Stimulated activated CD8-positive, alpha-beta memory T cell treated with anti-CD3 and anti-CD28 coated beads, Interleukin-2, amount 100 ng/mL, for 1 hour (primary cell): Measurements from ENCODE around the gene P4HA1.

ENCODE experiments used
- DNase-seq, 2 donors: peaks; one replicate each; pipeline ENCODE4 v3.0.0-alpha.2; 2020; ENCODE audit warnings: low read depth in 2 of 2

P4HA1 gene

DNA sequence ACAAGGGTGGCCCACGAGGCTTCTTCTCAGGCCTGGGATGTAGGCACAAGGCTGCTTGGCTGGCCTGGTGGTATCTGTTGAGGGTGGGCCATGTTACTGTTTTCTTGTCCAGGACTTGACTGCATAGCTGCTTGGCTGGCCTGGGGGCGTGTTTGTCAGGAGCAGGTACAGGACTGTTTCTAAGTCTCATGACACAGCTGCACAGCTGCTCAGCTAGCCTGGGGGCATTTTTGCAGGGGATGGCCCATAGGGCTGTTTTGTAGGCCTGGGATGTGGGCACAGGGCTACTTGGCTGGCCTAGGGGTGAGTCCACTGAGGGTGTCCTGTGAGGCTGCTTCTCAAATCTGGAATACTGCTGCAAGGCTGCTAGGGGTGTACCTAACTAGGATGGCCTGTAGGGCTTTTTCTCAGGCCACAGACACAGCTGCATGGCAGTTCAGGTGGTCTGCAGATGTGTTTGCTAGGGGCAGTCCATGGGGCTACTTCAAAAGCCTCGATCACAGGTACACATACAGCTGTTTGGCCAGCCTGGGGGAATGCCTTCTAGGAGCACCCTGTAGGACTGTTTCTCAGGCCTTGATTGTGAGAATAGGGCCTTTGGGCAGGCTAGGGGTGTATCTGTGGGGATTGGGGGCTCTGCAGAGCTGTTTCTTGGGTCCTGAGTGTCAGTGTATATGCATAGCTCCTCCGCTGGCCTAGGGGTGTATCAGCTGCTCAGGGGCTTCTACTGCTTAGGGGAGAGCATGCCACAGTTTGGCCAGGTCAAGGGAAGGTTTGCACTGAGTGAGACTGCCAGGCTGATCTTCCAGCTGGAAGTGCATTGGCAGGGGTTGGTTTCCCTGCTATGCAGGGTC is 115.4 kb downstream of the P4HA1 start:
- no peak for DNase-seq

DNA sequence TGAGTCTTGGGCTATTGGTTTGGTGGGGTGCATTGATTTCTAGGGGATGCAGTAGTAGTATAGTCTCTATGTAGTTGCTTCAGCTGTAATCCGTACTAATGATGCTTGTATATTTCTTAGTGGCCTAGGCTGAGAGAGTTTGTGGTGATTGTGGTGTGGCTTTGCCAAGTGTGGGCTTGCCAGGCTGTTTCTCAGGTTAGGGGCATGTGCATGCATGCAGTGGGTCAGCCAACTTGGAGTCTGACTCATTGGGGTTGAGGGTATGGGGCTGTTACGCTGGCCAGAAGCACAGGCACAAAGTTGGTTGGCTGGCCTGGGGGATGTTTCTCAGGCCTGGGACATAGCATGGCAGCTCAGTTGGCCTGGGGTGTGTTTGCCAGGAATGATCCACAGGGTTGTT is 116.3 kb downstream of the P4HA1 start:
- no peak for DNase-seq

DNA sequence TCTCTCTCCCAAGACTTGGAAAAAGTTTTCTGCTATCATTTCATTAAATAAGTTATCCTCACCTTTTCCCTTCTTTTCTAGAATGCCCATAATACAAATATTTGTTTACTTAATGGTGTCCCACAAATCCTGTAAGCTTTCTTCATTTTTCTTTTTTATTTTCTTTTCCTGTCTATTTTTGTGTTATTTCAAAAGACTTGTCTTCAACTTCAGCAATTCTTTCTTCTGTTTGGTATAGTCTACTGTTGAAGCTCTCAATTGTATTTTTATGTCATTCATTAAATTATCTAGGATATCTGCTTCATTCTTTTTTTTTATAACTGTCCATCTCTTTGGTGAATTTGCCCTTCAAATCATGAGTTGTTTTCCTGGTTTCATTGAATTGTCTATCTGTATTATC is 117.0 kb downstream of the P4HA1 start:
- DNase-seq, result no peak

DNA sequence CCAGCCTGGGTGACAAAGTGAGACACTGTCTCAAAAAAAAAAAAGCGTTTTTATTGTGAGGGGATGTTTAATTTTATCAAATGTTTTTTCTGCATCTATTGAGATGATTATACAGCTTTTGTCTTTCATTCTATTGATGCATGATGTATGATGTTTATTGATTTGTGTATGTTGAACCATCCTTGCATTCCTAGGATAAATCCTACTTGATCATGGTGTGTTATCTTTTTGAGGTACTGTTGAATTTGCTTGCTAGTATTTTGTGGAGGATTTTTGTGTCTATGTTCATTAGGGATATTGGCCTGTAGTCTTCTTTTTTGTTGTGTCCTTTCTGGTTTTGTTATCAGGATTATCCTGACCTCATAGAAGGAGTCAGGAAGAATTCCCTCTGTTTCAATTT is 119.8 kb downstream of the P4HA1 start:
- no peak for DNase-seq
